Upper lobe of left lung (tissue), 4 donors: ENCODE data around the gene PRELP.

Experiments
- CTCF ChIP-seq, 6 experiments: fragments of 450-650 bp in 4 of 6; fragments of 200-600 bp in 2 of 6; sonication (generic) in 2 of 6; IDR thresholded peaks; one replicate each; pipeline ENCODE4 v1.5.1; 2016 to 2019; ENCODE audit warnings: antibody characterized with exemption in 6 of 6
- POLR2A ChIP-seq, 4 donors: fragments of 450-650 bp; IDR thresholded peaks; one replicate each; pipeline ENCODE4 v1.5.1; 2016 to 2017; ENCODE audit warnings: antibody characterized with exemption in 4 of 4, mild to moderate bottlenecking in 2 of 4

- TF ChIP-seq POLR2A (IDR thresholded peaks at IDR 0.05) = no peak
- TF ChIP-seq CTCF (IDR thresholded peaks at IDR 0.05) = no peak
Measured at GRCh38 chr1:203500279-203500678, 24.7 kb downstream of the PRELP start.
